Osteocyte (in vitro differentiated cells): Measurements from ENCODE around the gene FDXR. TPM values are rescaled to one million over a fixed set of nuclear protein-coding genes. Genes with fewer than 3 reads are reported as not detected.

Experiments used
- DNase-seq: peaks from one replicate; pipeline ENCODE4 v3.0.0; 2021; ENCODE audit warnings: mixed read lengths; ENCODE audit not compliant: unreplicated experiment; ENCODE audit errors: extremely low spot score
- H3K27ac Mint-ChIP-seq: one replicate; pipeline ENCODE4 v1.8.0; 2021; ENCODE audit warnings: mild to moderate bottlenecking, mixed read lengths; ENCODE audit not compliant: unreplicated experiment
- H3K27me3 Mint-ChIP-seq: one replicate; pipeline ENCODE4 v1.8.0; 2021; ENCODE audit warnings: mixed read lengths; ENCODE audit not compliant: unreplicated experiment
- H3K36me3 Mint-ChIP-seq: one replicate; pipeline ENCODE4 v1.8.0; 2021; ENCODE audit warnings: mixed read lengths; ENCODE audit not compliant: unreplicated experiment
- H3K4me1 Mint-ChIP-seq: one replicate; pipeline ENCODE4 v1.8.0; 2021; ENCODE audit warnings: mixed read lengths; ENCODE audit not compliant: unreplicated experiment
- H3K4me3 Mint-ChIP-seq: one replicate; pipeline ENCODE4 v1.8.0; 2021; ENCODE audit warnings: mild to moderate bottlenecking, moderate library complexity, mixed read lengths; ENCODE audit not compliant: unreplicated experiment
- H3K9me3 Mint-ChIP-seq: one replicate; pipeline ENCODE4 v1.8.0; 2021; ENCODE audit warnings: mixed read lengths; ENCODE audit not compliant: unreplicated experiment
- CTCF ChIP-seq: fragments of 200-600 bp; sonication (generic); IDR thresholded peaks from 2 replicates; pipeline ENCODE4 v1.5.0; 2021; ENCODE audit warnings: antibody characterized with exemption, mild to moderate bottlenecking, moderate library complexity
- total RNA-seq: library from RNA; stranded (reverse); gene quantifications from 2 replicates; pipeline ENCODE4 v1.2.1, GENCODE V29; 2021

FDXR gene
- total RNA-seq, 1 donor from 2014 or later = 11.2 TPM

- H3K27me3 Mint-ChIP-seq = peaks cover 55% of the 10 kb centered on the region
- H3K4me3 Mint-ChIP-seq = no peak overlapping the region
- H3K36me3 Mint-ChIP-seq = no peaks in the 10 kb centered on the region
Observed at GRCh38 chr17:74898376-74898946, 25.7 kb upstream of the FDXR start.

GRCh38 chr17:74893936-74894671 is 21.3 kb upstream of the FDXR start:
- Mint-ChIP-seq H3K4me1 (peaks cover 3% of the 10 kb centered on the region), H3K36me3 (no peaks in the 10 kb centered on the region), H3K27ac (no peak overlapping the region), H3K4me3 (peak overlapping the region; percentile 65), H3K9me3 (no peaks in the 10 kb centered on the region), H3K27me3 (peaks cover 62% of the 10 kb centered on the region)
- no peak for DNase-seq
- TF ChIP-seq CTCF = no peak

More at GRCh38 chr17:74898376-74898946, 25.7 kb upstream of the FDXR start:
- no peak for TF ChIP-seq CTCF
- peaks cover 3% of the 10 kb centered on the region for H3K4me1 Mint-ChIP-seq
- DNase-seq = no peak
- H3K27ac Mint-ChIP-seq = no peak overlapping the region
- no peaks in the 10 kb centered on the region for H3K9me3 Mint-ChIP-seq

- DNase-seq = no peak
- H3K4me1 Mint-ChIP-seq = peaks cover 3% of the 10 kb centered on the region
- H3K36me3 Mint-ChIP-seq = no peaks in the 10 kb centered on the region
- H3K27ac Mint-ChIP-seq = no peak within 1 kb of the TSS
- H3K9me3 Mint-ChIP-seq = no peaks in the 10 kb centered on the region
- H3K4me3 Mint-ChIP-seq = peak within 1 kb of the TSS; percentile 65
- peaks cover 65% of the 10 kb centered on the region for H3K27me3 Mint-ChIP-seq
- no peak for TF ChIP-seq CTCF
Observed at GRCh38 chr17:74892974-74893911, 20.4 kb upstream of the FDXR start, which contains the start of gene FADS6. FADS6 (minus strand) TSS chr17:74893633; CDS start chr17:74893595, 38 bp downstream.

- no peak for DNase-seq
- TF ChIP-seq CTCF = no peak
- peaks cover 70% of the 10 kb centered on the region for H3K27me3 Mint-ChIP-seq
- H3K9me3 Mint-ChIP-seq = no peaks in the 10 kb centered on the region
- no peak overlapping the region for H3K27ac Mint-ChIP-seq
- no peak overlapping the region for H3K4me3 Mint-ChIP-seq
- H3K36me3 Mint-ChIP-seq = no peaks in the 10 kb centered on the region
- H3K4me1 Mint-ChIP-seq = peaks cover 3% of the 10 kb centered on the region
Observed at GRCh38 chr17:74892013-74892841, 19.4 kb upstream of the FDXR start.
